GM12891 (cell line): ENCODE results near the gene NDP.

Source experiments
- DNase-seq: peaks from one replicate; pipeline ENCODE4 v3.0.0; 2011; ENCODE audit warnings: low spot score; ENCODE audit not compliant: insufficient read length
- FAIRE-seq: peaks from 2 replicates; lab custom pipeline; 2011; peaks lifted over from hg19 to GRCh38; lab: Jason Lieb, UNC
- PAX5 ChIP-seq: IDR thresholded peaks from 2 replicates; pipeline ENCODE4 v1.6.1; 2011; ENCODE audit warnings: low read length, moderate library complexity, mild to moderate bottlenecking; ENCODE audit not compliant: insufficient read depth, severe bottlenecking
- POLR2A ChIP-seq: IDR thresholded peaks from 2 replicates; pipeline ENCODE4 v1.6.1; 2011; ENCODE audit warnings: low read depth, low read length, control low read depth
- POLR2AphosphoS5 ChIP-seq: IDR thresholded peaks from 2 replicates; pipeline ENCODE4 v1.6.1; 2011; ENCODE audit warnings: low read depth, low read length, control low read depth
- POU2F2 ChIP-seq: IDR thresholded peaks from 2 replicates; pipeline ENCODE4 v1.6.1; 2011; ENCODE audit warnings: low read depth, mild to moderate bottlenecking, control low read depth, low read length, moderate library complexity
- SPI1 ChIP-seq: IDR thresholded peaks from 2 replicates; pipeline ENCODE4 v1.6.1; 2011; ENCODE audit warnings: low read depth, low read length, control low read depth
- TAF1 ChIP-seq: IDR thresholded peaks from 2 replicates; pipeline ENCODE4 v1.6.1; 2011; ENCODE audit warnings: low read depth, low read length, control low read depth

The NDP gene

DNA sequence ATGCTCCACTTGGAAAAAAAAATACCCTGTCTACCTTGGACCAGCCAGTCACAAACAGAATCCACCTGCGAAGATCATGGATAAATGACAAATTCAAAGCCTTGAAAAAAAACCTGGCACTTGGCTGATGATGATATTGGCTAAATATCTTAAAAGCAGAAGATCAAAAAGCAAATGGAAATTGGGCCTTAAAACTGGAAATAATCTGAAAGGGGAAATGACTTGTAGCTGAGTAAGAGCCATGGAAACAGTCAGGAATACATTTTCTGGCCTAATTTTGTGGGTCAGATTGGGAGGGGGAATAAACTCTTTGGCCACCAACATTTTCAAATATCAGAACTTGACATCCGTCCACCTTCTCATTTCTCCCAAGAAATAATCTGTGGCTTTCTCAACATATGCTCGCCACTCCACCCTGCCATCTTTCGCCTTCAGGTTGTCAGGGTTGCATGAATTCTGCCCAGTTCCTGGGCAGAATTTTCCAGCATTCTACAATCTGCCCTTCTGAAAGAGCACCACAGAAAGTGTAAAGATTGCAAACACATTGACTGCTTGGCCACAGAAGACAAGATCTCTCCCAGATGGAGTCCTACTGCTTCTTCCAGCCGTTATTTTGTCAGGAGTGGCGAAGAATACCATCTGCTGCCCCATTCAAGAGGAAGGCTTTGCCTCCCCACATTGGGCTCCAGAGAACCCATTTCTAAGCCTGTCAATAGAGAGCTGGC is 1.7 kb upstream of the NDP start:
- no peak for DNase-seq
- FAIRE-seq = no peak
- TF ChIP-seq POU2F2 = no peak
- no peak for TF ChIP-seq SPI1
- TF ChIP-seq TAF1 = no peak
- TF ChIP-seq PAX5 = no peak
- no peak for TF ChIP-seq POLR2A

DNA sequence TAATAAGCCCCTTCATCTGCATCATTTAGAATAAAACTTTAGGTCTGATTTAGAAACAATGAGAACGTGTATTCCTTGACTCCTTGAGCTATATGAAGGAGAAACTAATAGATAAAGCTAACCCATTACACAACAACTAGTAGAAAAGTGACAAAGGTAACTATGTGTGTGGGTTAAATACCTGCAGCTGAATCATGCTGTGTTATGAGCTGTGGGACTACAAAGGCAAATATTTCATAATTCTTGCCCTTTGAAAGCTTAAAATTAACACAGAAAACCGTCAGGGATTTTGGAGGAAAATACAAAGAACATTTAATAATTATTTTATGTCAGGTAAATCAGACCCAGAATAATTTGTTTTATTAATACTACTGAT is 898 bp upstream of the NDP start:
- FAIRE-seq (no peak), DNase-seq (no peak)
- no peak for TF ChIP-seq POLR2A
- no peak for TF ChIP-seq POU2F2

DNA sequence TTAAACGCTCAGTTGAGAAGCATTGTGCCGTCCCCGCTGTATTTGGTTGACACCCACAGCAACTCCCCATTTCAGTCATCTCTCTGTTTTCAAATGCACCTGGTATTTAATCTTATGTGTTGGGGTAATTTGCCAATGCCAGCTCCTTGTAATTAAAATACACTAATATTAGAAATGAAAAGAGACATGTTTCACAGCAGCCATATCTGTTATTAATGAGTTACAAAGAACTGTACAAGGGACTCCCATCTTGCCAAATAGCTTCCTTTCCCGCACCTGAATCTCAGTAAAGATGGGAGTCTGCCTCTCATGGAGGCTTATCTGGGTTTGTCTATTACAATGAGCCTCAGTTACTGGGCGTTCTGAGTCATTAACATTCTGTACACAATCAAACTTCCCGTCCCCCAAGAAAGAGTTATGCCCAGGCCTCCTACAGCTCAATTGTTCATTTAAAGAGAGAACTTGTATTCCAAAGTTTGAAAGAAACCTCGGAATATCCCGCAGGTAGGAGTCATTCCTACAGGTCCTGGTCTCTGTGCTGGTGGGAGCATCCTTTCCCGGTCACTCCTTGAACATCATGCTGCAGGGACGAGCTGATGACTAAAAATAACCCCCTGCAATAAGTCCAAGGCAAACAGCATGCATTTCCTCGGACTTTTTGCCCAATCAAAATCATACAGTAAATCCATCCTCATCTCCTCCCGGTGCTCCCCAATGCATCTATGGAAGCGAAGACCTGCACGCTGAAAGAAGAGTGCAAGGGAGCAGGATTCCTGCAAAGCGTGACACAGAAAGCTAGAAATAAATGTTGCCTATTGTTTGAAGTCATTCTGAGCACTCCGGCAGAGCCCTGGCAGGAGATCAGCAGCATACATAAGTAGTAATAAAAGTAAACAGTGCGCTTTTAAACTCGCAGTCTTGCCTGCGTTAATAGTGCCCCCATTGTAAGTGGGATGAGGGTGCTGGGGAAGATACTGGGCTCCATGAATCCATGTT is 926 bp downstream of the NDP start:
- no peak for FAIRE-seq
- DNase-seq = no peak
- TF ChIP-seq POU2F2 (no peak), SPI1 (no peak), POLR2A (no peak), POLR2AphosphoS5 (no peak), TAF1 (no peak), PAX5 (no peak)

- no peak for TF ChIP-seq SPI1
- no peak for TF ChIP-seq PAX5
- no peak for TF ChIP-seq TAF1
- no peak for TF ChIP-seq POU2F2
- no peak for TF ChIP-seq POLR2AphosphoS5
- TF ChIP-seq POLR2A = no peak
- DNase-seq = no peak
- FAIRE-seq = no peak
Observed at GRCh38 chrX:43970528-43970927, 2.7 kb downstream of the NDP start.

DNA sequence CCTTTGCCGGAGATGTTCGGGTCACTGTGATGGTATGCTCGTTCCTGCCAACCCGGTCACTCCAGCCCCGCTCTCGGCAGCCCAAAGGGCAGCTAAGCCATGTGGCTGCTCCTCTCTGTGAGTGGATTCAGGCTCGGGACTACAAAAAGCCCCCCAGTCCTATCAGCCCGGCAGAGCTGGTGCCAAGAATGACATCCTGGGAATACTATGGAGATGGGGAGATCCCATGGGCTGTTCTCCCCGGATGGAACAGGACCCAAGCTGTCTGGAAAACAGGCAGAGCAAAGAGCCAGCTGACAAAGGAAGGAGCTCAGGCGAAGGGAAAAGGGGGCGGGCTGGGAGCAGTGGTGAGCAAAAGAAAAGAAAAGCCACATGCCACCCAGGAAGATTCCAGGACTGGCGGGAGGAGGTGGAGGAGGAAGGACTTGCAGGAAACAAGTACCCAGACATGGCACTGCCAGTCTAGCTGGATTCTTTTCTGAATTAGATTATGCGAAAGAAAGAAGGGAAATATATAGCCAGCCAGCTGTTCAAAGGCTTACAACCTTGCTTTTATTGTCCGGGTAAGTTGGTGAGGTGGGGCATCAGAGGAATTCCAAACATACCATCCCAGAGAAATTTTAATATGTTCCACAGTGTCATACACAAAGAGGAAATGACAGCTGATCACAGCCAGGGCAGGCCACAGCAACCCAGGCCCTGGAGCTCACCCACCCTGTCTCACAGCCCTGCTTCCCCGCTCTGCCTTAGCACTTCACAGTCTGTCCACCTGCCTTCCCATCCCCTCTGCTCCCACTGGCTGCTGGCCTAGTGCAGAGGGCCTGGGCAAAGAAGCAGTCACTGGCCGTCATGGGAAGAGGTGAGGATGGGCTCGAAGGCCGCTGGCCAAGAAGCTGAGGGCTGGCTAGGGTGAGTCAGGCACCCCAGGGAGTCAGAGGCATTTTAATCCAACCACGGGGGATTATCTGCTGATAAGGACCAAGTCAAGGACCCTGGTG is 3.4 kb downstream of the NDP start:
- FAIRE-seq (no peak), DNase-seq (no peak)
- TF ChIP-seq POLR2AphosphoS5 = no peak
- TF ChIP-seq TAF1 = no peak
- TF ChIP-seq POLR2A = no peak
- TF ChIP-seq PAX5 = no peak
- TF ChIP-seq SPI1 = no peak
- TF ChIP-seq POU2F2 = no peak

DNA sequence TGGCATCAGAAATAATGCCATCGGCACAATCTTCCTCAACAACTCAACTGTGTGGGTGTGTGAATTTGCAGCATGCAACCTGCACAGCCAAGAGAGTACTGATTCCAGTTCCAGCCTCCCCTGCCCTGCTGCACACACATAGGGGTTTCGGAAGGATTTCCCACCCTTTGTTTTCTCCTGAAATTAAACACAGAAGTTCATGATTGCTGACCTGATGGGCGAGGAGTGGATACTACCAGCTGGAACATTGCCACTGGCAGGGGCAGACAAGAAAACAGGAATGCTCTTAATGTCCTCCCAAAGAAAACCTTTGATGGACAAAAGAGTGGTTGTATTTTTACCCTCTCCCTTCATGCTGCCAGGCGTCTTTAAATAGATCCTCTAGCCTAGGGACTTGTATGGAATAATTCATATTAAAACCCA is 4.8 kb downstream of the NDP start:
- TF ChIP-seq POLR2AphosphoS5 = no peak
- no peak for TF ChIP-seq PAX5
- no peak for TF ChIP-seq POLR2A
- TF ChIP-seq TAF1 = no peak
- no peak for TF ChIP-seq SPI1
- TF ChIP-seq POU2F2 = no peak
- no peak for FAIRE-seq
- DNase-seq = no peak

DNA sequence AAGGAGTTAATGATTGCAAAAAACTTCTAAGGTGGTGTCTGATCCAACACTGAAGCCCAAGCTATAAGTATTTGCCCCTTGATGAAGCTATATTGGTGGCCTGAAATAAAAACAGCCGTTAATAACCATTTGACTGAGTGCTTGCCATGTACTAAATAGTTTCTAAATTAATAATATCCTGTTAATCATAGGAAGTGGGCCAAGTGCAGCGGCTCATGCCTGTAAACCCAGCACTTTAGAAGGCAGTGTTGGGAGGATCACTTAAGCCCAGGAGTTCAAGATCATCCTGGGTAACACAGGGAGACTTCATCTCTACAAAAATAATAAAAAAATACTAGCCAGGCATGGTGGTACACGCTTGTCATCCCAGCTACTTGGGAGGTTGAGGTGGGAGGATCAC is 8.3 kb downstream of the NDP start:
- no peak for DNase-seq
- TF ChIP-seq PAX5 = no peak
- TF ChIP-seq POU2F2 = no peak
- TF ChIP-seq POLR2AphosphoS5 = no peak
- TF ChIP-seq POLR2A = no peak
- no peak for TF ChIP-seq SPI1
- no peak for TF ChIP-seq TAF1
- FAIRE-seq = no peak

GRCh38 chrX:43963726-43964125 is 9.5 kb downstream of the NDP start:
- TF ChIP-seq PAX5 (no peak), POLR2A (no peak), TAF1 (no peak), POU2F2 (no peak), SPI1 (no peak), POLR2AphosphoS5 (no peak)
- DNase-seq = no peak
- no peak for FAIRE-seq

DNA sequence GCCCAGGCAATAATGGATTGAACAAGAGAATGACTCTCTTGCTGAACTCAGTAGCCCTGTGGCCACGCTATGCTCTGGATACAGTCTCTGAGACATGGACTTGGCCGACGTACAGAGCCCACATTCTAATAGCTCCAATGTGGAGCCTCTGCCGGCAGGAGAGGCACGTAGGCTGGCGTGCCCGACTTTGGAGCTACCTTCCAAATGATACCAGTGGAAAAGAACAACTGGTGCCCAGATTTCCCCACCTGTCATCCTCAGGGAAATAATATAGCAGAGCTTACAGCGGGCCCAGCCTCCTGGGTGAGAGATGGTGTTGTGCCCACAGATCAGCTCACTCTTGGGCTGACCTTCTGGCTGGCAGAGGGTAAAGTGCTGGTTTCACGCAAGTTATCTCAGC is 10.6 kb downstream of the NDP start:
- no peak for DNase-seq
- TF ChIP-seq PAX5 (no peak), POLR2AphosphoS5 (no peak), SPI1 (no peak), TAF1 (no peak), POLR2A (no peak), POU2F2 (no peak)
- no peak for FAIRE-seq
